Measurements from ENCODE around the gene FRMD7.

DNA sequence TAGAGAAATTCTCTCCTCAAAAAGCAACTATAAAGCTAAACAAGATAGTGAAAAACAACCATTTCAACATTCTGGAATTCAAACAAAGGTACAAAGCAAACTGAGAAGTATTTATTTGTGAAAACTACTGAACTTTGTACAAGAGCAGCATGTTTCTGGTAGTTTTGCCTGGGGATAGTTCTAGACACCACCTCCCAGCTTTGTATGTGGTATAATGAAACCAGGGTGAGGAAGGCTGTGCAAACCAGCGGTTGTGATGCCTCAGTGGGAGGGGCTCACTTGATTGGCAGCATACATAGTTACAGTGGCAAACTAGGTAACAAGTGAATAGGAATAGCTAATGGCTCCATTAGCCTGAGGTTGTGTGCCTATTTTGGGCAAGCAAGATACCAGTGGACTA is 18.6 kb upstream of the FRMD7 start:
- no peak for TF ChIP-seq POLR2AphosphoS5 (IDR thresholded peaks at IDR 0.05; ENCODE audit: low read depth, low read length)
- TF ChIP-seq TAF1 (IDR thresholded peaks at IDR 0.05; ENCODE audit: borderline replicate concordance, insufficient read depth, low read length): no peak
- no peak for TF ChIP-seq SIN3A (IDR thresholded peaks at IDR 0.05; ENCODE audit: borderline replicate concordance, insufficient read depth, low read length)
- TF ChIP-seq REST (IDR thresholded peaks at IDR 0.05; ENCODE audit: insufficient read depth in 1 of 2, low read depth in 2 of 2, low read length in 2 of 2): no peak
- no peak for TF ChIP-seq FOXP2 (optimal IDR thresholded peaks at IDR 0.05; ENCODE audit: borderline replicate concordance, extremely low read depth, extremely low read length, insufficient read depth)
